Neural cell (in vitro differentiated cells): Measurements from ENCODE around the gene ZNF512B. TPM values are rescaled to one million over a fixed set of nuclear protein-coding genes. Genes with fewer than 3 reads are reported as not detected.

Experiments used
- H2AFZ ChIP-seq: fragments of 200-600, 300-800 bp; sonication (generic), shearing (Covaris generic); 2 replicates; pipeline ENCODE4 v1.6.0; 2014; ENCODE audit warnings: low read depth, mild to moderate bottlenecking, antibody characterized with exemption, low read length, moderate library complexity
- H3F3A ChIP-seq: fragments of 200-600 bp; shearing (Covaris generic); 2 replicates; pipeline ENCODE4 v1.6.1; 2016; ENCODE audit warnings: mild to moderate bottlenecking, moderate library complexity, mixed read lengths, antibody characterized with exemption, low read length; ENCODE audit not compliant: insufficient read depth, poor library complexity, severe bottlenecking
- H3K27ac ChIP-seq: fragments of 200-600, 300-800 bp; sonication (generic), shearing (Covaris generic); 2 replicates; pipeline ENCODE4 v1.5.1; 2014; ENCODE audit warnings: mild to moderate bottlenecking, low read length, moderate library complexity
- H3K27me3 ChIP-seq: fragments of 300-800, 200-600 bp; sonication (generic), shearing (Covaris generic); 2 replicates; pipeline ENCODE4 v1.6.0; 2014; ENCODE audit warnings: mild to moderate bottlenecking, low read depth, low read length, moderate library complexity; ENCODE audit not compliant: insufficient read depth
- H3K36me3 ChIP-seq: fragments of 300-800, 200-600 bp; sonication (generic), shearing (Covaris generic); 2 replicates; pipeline ENCODE4 v1.5.1; 2014; ENCODE audit warnings: mild to moderate bottlenecking, antibody characterized with exemption, low read length, moderate library complexity; ENCODE audit not compliant: insufficient read depth
- H3K4me2 ChIP-seq: fragments of 300-800, 200-600 bp; sonication (generic), shearing (Covaris generic); 2 replicates; pipeline ENCODE4 v1.6.0; 2014; ENCODE audit warnings: mild to moderate bottlenecking, low read length
- H3K4me3 ChIP-seq: fragments of 300-800, 200-600 bp; sonication (generic), shearing (Covaris generic); 2 replicates; pipeline ENCODE4 v1.5.1; 2014; ENCODE audit warnings: mild to moderate bottlenecking, low read length, moderate library complexity
- H3K79me2 ChIP-seq: fragments of 200-600 bp; shearing (Covaris generic); replicated peaks from 2 replicates; pipeline ENCODE4 v1.6.0; 2014; ENCODE audit warnings: mild to moderate bottlenecking, low read length, moderate library complexity; ENCODE audit not compliant: insufficient read depth
- H3K9ac ChIP-seq: fragments of 300-800, 200-600 bp; sonication (generic), shearing (Covaris generic); 2 replicates; pipeline ENCODE4 v1.6.1; 2016; ENCODE audit warnings: mild to moderate bottlenecking, low read length, mixed read lengths
- H3K9me2 ChIP-seq: fragments of 200-600 bp; shearing (Covaris generic); 2 replicates; pipeline ENCODE4 v1.6.1; 2016; ENCODE audit warnings: mild to moderate bottlenecking, low read length, mixed read lengths; ENCODE audit not compliant: insufficient read depth
- H3K9me3 ChIP-seq: fragments of 200-600, 300-800 bp; sonication (generic), shearing (Covaris generic); 2 replicates; pipeline ENCODE4 v1.6.1; 2016; ENCODE audit warnings: mild to moderate bottlenecking, mixed run types, low read length, moderate library complexity, mixed read lengths
- H4K20me1 ChIP-seq: fragments of 200-600 bp; shearing (Covaris generic); 2 replicates; pipeline ENCODE4 v1.6.1; 2016; ENCODE audit warnings: mild to moderate bottlenecking, mixed run types; ENCODE audit not compliant: insufficient read depth
- CTCF ChIP-seq: fragments of 450-650 bp; IDR thresholded peaks from 2 replicates; pipeline ENCODE4 v1.5.1; 2014; ENCODE audit warnings: antibody characterized with exemption, mild to moderate bottlenecking, moderate library complexity; ENCODE audit not compliant: poor library complexity, severe bottlenecking
- EP300 ChIP-seq: fragments of 450-650 bp; conservative IDR thresholded peaks from 2 replicates; pipeline ENCODE4 v1.6.1; 2014; ENCODE audit warnings: antibody characterized with exemption, mild to moderate bottlenecking, moderate library complexity; ENCODE audit not compliant: poor library complexity, severe bottlenecking
- EZH2 ChIP-seq: fragments of 200-600, 300-800 bp; shearing (Covaris generic), sonication (generic); IDR thresholded peaks from 2 replicates; pipeline ENCODE4 v1.6.1; 2014; ENCODE audit warnings: antibody characterized with exemption, low read length, borderline replicate concordance, mild to moderate bottlenecking; ENCODE audit not compliant: insufficient read depth, poor library complexity, severe bottlenecking
- MXI1 ChIP-seq: fragments of 450-650 bp; conservative IDR thresholded peaks from 2 replicates; pipeline ENCODE4 v1.6.1; 2014; ENCODE audit warnings: antibody characterized with exemption, mild to moderate bottlenecking; ENCODE audit not compliant: poor library complexity, severe bottlenecking
- POLR2AphosphoS5 ChIP-seq: IDR thresholded peaks from 2 replicates; pipeline ENCODE4 v1.6.1; 2012
- RAD21 ChIP-seq: fragments of 450-650 bp; conservative IDR thresholded peaks from 2 replicates; pipeline ENCODE4 v1.6.1; 2014; ENCODE audit warnings: antibody characterized with exemption, mild to moderate bottlenecking, moderate library complexity
- SMC3 ChIP-seq: fragments of 450-650 bp; conservative IDR thresholded peaks from 2 replicates; pipeline ENCODE4 v1.6.1; 2014; ENCODE audit warnings: antibody characterized with exemption, mild to moderate bottlenecking, moderate library complexity; ENCODE audit not compliant: poor library complexity
- TAF1 ChIP-seq: IDR thresholded peaks from 2 replicates; pipeline ENCODE4 v1.6.1; 2012; ENCODE audit warnings: low read depth
- polyA plus RNA-seq: library from polyadenylated mRNA; depleted of rRNA; stranded (reverse); fragments of >200 nt; gene quantifications from 2 replicates; pipeline ENCODE4 v1.2.3, GENCODE V29; 2014
- TF ChIP-seq, protein P1 (sequence below): IDR thresholded peaks from 2 replicates; pipeline ENCODE4 v1.6.1; 2012; ENCODE audit warnings: borderline replicate concordance

The ZNF512B gene
- polyA plus RNA-seq, 1 donor from 2014 or later, result 25.7 TPM

DNA sequence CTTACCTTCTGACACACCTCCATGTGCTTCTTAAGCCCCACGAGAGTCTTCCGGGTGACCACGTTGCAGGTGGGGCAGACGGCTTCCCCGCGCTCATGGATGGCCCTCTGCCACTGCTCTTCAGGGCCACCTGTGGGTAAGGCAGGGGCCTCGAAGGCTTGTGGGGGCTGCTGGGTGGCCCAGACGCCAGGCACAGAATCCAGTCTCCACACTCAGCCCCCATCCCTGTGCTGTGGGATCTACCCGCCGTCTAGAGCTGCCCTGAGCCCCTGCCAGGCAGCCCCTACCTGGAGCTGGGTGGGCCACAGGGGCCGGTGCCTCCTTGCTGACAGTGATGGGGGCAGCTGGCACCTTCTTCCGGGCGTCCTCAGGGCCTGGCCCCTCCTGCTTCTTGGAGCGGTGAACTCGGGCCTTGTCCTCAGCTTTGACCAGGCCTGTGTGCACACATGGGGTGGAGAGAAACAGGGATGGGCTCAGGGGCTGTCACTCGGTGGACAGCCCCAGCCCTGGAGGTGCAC is 5.9 kb downstream of the ZNF512B start:
- H3K9me3 ChIP-seq, result no peaks in the 10 kb centered on the region

GRCh38 chr20:63963348-63963741 is 6.4 kb downstream of the ZNF512B start:
- H3K27me3 ChIP-seq, result no peaks in the 10 kb centered on the region
- H3K79me2 ChIP-seq, result peaks cover under 1% of the 10 kb centered on the region
- H3K27ac ChIP-seq, result no peak overlapping the region
- no peak overlapping the region for H3K9ac ChIP-seq
- H2AFZ ChIP-seq, result no peak overlapping the region
- no peak overlapping the region for H3K4me3 ChIP-seq
- H3K4me2 ChIP-seq, result no peak overlapping the region
- TF ChIP-seq EP300 (no peak), EZH2 (no peak), TAF1 (no peak), RAD21 (no peak), POLR2AphosphoS5 (no peak), SMC3 (no peak), MXI1 (no peak), CTCF (no peak)
- TF ChIP-seq, protein P1, sequence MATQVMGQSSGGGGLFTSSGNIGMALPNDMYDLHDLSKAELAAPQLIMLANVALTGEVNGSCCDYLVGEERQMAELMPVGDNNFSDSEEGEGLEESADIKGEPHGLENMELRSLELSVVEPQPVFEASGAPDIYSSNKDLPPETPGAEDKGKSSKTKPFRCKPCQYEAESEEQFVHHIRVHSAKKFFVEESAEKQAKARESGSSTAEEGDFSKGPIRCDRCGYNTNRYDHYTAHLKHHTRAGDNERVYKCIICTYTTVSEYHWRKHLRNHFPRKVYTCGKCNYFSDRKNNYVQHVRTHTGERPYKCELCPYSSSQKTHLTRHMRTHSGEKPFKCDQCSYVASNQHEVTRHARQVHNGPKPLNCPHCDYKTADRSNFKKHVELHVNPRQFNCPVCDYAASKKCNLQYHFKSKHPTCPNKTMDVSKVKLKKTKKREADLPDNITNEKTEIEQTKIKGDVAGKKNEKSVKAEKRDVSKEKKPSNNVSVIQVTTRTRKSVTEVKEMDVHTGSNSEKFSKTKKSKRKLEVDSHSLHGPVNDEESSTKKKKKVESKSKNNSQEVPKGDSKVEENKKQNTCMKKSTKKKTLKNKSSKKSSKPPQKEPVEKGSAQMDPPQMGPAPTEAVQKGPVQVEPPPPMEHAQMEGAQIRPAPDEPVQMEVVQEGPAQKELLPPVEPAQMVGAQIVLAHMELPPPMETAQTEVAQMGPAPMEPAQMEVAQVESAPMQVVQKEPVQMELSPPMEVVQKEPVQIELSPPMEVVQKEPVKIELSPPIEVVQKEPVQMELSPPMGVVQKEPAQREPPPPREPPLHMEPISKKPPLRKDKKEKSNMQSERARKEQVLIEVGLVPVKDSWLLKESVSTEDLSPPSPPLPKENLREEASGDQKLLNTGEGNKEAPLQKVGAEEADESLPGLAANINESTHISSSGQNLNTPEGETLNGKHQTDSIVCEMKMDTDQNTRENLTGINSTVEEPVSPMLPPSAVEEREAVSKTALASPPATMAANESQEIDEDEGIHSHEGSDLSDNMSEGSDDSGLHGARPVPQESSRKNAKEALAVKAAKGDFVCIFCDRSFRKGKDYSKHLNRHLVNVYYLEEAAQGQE, result no peak
- H4K20me1 ChIP-seq, result no peaks in the 10 kb centered on the region
- H3K36me3 ChIP-seq, result no peaks in the 10 kb centered on the region
- H3K9me3 ChIP-seq, result no peaks in the 10 kb centered on the region
- H3K9me2 ChIP-seq, result no peaks in the 10 kb centered on the region
- H3F3A ChIP-seq, result no peaks in the 10 kb centered on the region

More for the DNA sequence above, 5.9 kb downstream of the ZNF512B start:
- H3F3A ChIP-seq, result no peaks in the 10 kb centered on the region
- no peak overlapping the region for H2AFZ ChIP-seq
- no peak overlapping the region for H3K4me3 ChIP-seq
- H3K9me2 ChIP-seq, result no peaks in the 10 kb centered on the region
- H3K4me2 ChIP-seq, result no peak overlapping the region
- TF ChIP-seq CTCF (no peak), RAD21 (no peak), SMC3 (no peak), EZH2 (no peak), POLR2AphosphoS5 (no peak), MXI1 (no peak), EP300 (no peak), TAF1 (no peak)
- TF ChIP-seq, protein P1, result no peak
- H3K27me3 ChIP-seq, result no peaks in the 10 kb centered on the region
- H3K27ac ChIP-seq, result no peak overlapping the region
- no peak overlapping the region for H3K9ac ChIP-seq
- H3K79me2 ChIP-seq, result peaks cover 5% of the 10 kb centered on the region
- H3K36me3 ChIP-seq, result no peaks in the 10 kb centered on the region
- no peaks in the 10 kb centered on the region for H4K20me1 ChIP-seq
